ENCODE results near the gene ATP6AP1. TPM values are rescaled to one million over a fixed set of nuclear protein-coding genes. Genes with fewer than 3 reads are reported as not detected.

The ATP6AP1 gene
- total RNA-seq, 1 experiment from 2014 or later, result 112 TPM

DNA sequence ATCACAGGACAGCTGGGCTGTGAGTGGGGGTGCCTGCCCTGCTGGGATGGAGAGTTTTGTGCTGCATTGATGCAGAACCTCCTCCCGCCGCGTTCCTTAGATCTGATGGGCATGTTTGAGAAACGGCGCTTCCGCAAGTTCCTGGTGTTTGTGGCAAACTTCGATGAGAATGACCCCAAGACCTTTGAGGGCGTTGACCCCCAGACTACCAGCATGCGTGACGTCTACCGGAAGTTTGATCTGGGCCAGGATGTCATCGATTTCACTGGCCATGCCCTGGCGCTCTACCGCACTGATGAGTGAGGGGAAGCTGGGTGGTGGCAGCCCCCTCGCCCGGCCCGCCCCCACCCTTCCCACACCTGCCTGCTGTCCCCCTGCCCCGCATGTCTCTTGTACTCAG is 11.4 kb downstream of the ATP6AP1 start:
- POLR2A ChIA-PET, result no interaction called here
- no peak overlapping the region for H3K27ac Mint-ChIP-seq (ENCODE audit: unreplicated experiment)
- CTCF ChIA-PET, result no interaction called here
- no peaks in the 10 kb centered on the region for H3K9me3 Mint-ChIP-seq (ENCODE audit: unreplicated experiment)
- H3K27me3 Mint-ChIP-seq (ENCODE audit: insufficient read depth, unreplicated experiment), result no peaks in the 10 kb centered on the region
- no peak for DNase-seq
- no peaks in the 10 kb centered on the region for H3K4me1 ChIP-seq
- no peaks in the 10 kb centered on the region for H3K36me3 ChIP-seq (ENCODE audit: control insufficient read depth, insufficient read depth, low read length)
- no peaks in the 10 kb centered on the region for H3K9me3 ChIP-seq
- intact Hi-C loops (cut with micrococcal nuclease; ENCODE audit: unreplicated experiment), result no loop called here
- peaks cover 14% of the 10 kb centered on the region for H3K36me3 Mint-ChIP-seq (ENCODE audit: insufficient read depth, unreplicated experiment)
- no peaks in the 10 kb centered on the region for H3K27me3 ChIP-seq (replicated peaks; ENCODE audit: control insufficient read depth, insufficient read depth, low read length)
- no peak overlapping the region for H3K4me3 ChIP-seq (ENCODE audit: low read depth, low read length)
- TF ChIP-seq CTCF (IDR thresholded peaks at IDR 0.05; ENCODE audit: insufficient read depth in 1 of 2, low read depth in 1 of 2, low read length in 1 of 2, severe bottlenecking in 1 of 2, unreplicated experiment in 1 of 2), result no peak
- BruUV-seq (replicated peaks), result no TSS peak
- no peaks in the 10 kb centered on the region for H3K4me1 Mint-ChIP-seq (ENCODE audit: low read depth, unreplicated experiment)
- H3K4me3 Mint-ChIP-seq (ENCODE audit: unreplicated experiment), result no peak overlapping the region

DNA sequence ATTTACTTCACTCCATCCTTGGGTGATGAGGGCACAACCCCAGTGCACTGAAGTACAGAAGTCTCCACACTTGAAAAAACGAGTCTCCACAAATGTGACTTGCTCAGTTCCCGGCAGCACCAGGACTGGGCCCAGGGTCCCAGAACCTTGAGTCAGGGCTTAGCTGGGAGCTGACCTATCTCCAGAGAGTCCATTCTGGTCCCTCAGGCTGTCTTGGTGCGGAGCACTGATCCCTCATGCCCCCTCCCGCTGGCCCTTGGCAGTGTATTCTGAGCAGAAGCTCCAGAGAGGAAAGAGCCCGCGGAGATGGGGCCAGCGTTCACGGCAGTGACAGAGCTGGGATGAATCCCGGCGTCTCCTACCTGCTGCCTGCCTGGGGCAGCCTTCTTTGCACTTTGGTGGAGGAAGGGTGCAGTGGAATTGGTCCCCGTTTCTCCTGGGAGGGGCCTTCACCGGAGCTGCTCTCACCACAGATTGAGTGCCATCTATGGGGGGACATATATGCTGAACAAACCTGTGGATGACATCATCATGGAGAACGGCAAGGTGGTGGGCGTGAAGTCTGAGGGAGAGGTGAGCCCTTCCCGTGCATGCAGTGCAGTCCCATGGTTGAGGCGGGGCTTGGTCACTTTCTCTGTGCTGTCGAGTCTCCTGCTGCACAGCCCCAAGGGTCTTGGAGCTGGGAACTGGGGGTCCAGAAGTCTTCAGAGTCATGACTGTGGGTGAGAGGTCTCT is 12.3 kb downstream of the ATP6AP1 start:
- Histone ChIP-seq H3K36me3 (ENCODE audit: control insufficient read depth, insufficient read depth, low read length) (no peaks in the 10 kb centered on the region), H3K9me3 (no peaks in the 10 kb centered on the region), H3K4me3 (ENCODE audit: low read depth, low read length) (no peak overlapping the region), H3K4me1 (no peaks in the 10 kb centered on the region), H3K27me3 (replicated peaks; ENCODE audit: control insufficient read depth, insufficient read depth, low read length) (no peaks in the 10 kb centered on the region)
- Mint-ChIP-seq H3K27me3 (ENCODE audit: insufficient read depth, unreplicated experiment) (no peaks in the 10 kb centered on the region), H3K4me3 (ENCODE audit: unreplicated experiment) (no peak overlapping the region), H3K27ac (ENCODE audit: unreplicated experiment) (no peak overlapping the region), H3K9me3 (ENCODE audit: unreplicated experiment) (no peaks in the 10 kb centered on the region), H3K36me3 (ENCODE audit: insufficient read depth, unreplicated experiment) (peaks cover 14% of the 10 kb centered on the region), H3K4me1 (ENCODE audit: low read depth, unreplicated experiment) (no peaks in the 10 kb centered on the region)
- no peak for TF ChIP-seq CTCF (IDR thresholded peaks at IDR 0.05; ENCODE audit: insufficient read depth in 1 of 2, low read depth in 1 of 2, low read length in 1 of 2, severe bottlenecking in 1 of 2, unreplicated experiment in 1 of 2)
- ChIA-PET CTCF (no interaction called here), POLR2A (no interaction called here)
- intact Hi-C loops (cut with micrococcal nuclease; ENCODE audit: unreplicated experiment), result no loop called here
- DNase-seq, result no peak
- BruUV-seq (replicated peaks), result no TSS peak

DNA sequence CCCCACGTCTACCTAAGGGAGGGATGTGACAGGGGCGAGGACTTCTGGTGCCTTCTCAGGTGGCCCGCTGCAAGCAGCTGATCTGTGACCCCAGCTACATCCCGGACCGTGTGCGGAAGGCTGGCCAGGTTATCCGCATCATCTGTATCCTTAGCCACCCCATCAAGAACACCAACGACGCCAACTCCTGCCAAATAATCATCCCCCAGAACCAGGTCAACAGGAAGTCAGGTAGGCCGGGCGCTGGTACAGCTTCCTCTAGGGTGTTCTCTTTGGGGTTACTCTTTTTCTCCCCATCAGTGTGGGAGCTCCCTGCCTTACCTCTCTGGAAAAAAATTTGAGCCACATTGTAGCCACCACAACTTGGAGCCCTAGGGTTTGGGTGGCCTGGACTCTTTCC is 13.1 kb downstream of the ATP6AP1 start:
- no peak overlapping the region for H3K27ac Mint-ChIP-seq (ENCODE audit: unreplicated experiment)
- Histone ChIP-seq H3K4me3 (ENCODE audit: low read depth, low read length) (no peak overlapping the region), H3K4me1 (no peaks in the 10 kb centered on the region), H3K36me3 (ENCODE audit: control insufficient read depth, insufficient read depth, low read length) (no peaks in the 10 kb centered on the region), H3K9me3 (no peaks in the 10 kb centered on the region), H3K27me3 (replicated peaks; ENCODE audit: control insufficient read depth, insufficient read depth, low read length) (no peaks in the 10 kb centered on the region)
- intact Hi-C loops (cut with micrococcal nuclease; ENCODE audit: unreplicated experiment), result no loop called here
- ChIA-PET CTCF (no interaction called here), POLR2A (no interaction called here)
- no peaks in the 10 kb centered on the region for H3K4me1 Mint-ChIP-seq (ENCODE audit: low read depth, unreplicated experiment)
- H3K4me3 Mint-ChIP-seq (ENCODE audit: unreplicated experiment), result no peak overlapping the region
- H3K27me3 Mint-ChIP-seq (ENCODE audit: insufficient read depth, unreplicated experiment), result no peaks in the 10 kb centered on the region
- no peak for DNase-seq
- H3K9me3 Mint-ChIP-seq (ENCODE audit: unreplicated experiment), result no peaks in the 10 kb centered on the region
- no TSS peak for BruUV-seq (replicated peaks)
- H3K36me3 Mint-ChIP-seq (ENCODE audit: insufficient read depth, unreplicated experiment), result peaks cover 20% of the 10 kb centered on the region
- no peak for TF ChIP-seq CTCF (IDR thresholded peaks at IDR 0.05; ENCODE audit: insufficient read depth in 1 of 2, low read depth in 1 of 2, low read length in 1 of 2, severe bottlenecking in 1 of 2, unreplicated experiment in 1 of 2)
